HG03575 (cell line): ENCODE results near the gene MEX3D.
"Not testable (repeated sequence)": the region's sequence is repeated elsewhere in the genome, so short reads cannot be mapped to it uniquely, and the experiment has no call there.

Source experiments
- ATAC-seq: cut with Tn5 transposase; IDR thresholded peaks from one replicate; pipeline ENCODE4 v1.9.1; 2021; ENCODE audit not compliant: unreplicated experiment, insufficient number of reproducible peaks, low FRiP score; ENCODE audit errors: extremely low read depth

The MEX3D gene

DNA sequence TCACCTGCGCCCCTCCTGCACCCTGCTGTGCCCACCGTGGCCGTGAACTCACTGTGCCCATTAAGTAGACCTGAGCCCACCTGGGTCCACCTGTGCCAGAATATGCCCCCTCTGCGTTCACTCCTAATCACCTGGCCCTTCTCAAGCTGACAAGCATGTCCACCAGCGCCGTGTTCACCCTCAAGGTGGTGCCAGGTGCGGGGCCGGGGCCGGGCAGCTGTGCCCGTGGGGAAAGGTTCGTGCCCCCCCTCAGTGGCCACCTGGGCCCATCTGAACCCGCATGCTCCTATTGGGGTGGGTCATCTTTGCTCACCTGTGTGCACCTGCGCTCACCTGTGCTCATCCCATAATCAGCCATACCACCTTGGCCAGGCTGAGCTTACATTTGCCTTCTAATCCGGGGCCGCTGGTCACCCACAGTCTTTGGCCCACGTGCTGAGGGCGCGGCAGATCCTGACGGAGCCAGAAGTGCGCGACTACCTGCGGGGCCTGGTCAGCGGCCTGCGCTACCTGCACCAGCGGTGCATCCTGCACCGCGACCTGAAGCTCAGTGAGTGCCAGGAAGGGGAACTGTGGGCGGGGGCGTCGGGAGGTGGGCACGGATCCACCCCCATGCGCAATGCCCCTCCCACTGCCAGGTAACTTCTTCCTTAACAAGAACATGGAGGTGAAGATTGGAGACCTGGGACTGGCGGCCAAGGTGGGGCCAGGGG is 41.9 kb downstream of the MEX3D start:
- ATAC-seq = no peak

DNA sequence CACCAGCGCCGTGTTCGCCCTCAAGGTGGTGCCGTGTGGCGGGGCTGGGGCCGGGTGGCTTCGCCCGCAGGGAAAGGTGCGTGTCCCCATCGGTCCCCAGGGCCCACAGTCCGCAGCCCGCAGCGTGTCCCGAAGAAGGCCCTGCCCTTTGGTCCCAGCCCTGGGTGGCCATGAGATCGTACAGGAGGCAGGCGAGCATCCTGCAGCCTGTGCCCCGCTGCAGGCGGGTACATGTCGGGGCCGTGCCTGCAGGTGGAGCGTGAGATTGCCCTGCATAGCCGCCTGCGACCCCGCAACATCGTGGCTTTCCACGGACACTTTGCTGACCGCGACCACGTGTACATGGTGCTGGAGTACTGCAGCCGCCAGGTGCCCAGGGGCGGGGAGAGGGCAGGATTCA is 42.8 kb downstream of the MEX3D start:
- no peak for ATAC-seq

DNA sequence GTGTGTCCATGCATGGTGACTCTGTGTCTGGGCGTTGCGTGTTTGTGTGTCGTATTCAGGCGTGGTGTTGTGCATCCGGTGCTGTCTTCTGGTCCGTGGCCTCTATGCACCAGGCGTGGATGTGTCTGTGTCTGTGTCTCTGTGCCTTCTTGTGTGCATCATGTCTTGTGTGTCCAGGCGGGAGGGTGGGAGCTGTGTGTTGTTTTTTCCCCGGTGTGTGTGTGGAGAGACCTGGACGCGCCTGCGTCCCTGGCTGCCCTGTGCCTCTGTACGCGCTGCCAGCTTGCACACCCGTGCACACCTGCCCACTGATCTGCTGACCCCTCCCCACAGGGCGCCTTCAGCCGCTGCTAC is 43.2 kb downstream of the MEX3D start:
- no peak for ATAC-seq

DNA sequence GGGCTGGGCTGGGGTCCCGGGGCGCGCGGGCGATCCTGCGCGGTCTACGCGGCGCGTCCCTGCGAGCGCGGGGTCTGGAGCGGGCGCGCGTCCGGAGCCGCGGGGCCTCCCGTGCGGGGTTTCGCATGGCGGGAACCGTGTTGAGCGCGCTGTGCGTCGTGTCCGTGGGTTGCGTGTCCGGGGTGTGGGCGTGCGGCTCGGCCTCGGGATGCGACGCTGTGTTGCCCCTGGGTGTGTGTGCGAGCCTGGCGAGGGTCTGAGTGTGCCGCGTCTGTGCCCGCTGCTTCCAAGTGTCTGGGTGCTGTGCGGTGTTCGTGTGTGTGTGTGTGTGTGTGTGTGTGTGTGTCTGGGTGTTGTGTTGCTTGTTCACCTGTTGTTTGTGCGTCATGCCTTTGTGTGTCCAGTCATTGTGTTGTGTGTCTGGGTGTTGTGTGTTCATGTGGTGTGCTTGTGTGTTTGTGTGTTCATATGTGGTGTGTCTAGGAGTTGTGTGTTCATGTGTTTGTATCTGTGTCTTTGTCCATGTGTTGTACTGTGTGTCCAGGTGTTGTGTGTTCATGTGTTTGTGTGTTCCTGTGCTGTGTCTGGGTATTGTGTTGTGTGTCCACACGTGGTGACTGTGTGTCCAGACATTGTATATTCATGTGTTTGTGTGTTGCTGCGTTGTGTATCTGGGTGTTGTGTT is 43.7 kb downstream of the MEX3D start:
- ATAC-seq = no peak

DNA sequence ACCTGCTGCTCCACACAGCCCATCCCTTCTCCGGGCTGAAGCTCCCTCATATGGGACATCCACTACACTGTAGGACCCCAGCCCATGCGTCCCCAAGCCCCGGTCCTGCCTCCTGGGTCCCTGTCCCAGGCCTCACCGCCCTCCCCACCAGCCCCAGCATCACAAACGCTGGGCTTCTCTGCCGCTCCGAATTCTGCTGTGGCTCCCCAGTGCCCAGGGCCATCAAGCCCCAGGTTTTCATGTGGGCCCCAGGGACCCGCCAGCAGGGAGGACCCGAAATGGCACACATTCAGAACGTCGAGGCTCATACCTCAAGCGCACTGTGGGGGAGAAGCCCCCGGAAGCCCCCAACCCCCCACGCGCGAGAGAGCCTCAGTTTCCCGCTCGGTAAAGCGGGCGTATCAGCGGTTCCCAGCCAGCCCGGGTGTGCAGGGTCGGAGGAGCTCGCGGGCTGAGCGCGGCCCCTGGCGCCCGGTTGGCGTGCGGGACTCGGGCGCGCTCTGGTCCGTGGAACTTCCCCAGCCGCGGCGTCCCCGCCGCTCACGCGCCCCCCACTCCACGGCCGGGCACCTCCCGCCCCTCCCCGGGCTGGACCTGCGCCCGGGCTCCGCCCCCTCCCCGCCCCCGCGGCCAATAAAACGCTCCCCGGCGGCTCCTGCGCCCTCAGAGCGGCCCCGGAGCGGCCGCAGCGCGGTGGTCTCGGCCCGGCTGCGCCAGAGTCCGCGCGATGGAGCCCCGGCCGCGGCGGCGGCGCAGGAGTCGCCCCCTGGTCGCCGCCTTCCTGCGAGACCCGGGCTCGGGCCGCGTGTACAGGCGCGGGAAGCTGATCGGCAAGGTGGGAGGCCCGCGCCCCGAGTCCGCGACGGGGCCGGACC is 44.5 kb downstream of the MEX3D start, which contains the start of gene PLK5:
PLK5 (plus strand) TSS at position 666 of the 875 bp plus-strand sequence. CDS start 2,920 bp downstream, outside the sequence.
- ATAC-seq = no peak

DNA sequence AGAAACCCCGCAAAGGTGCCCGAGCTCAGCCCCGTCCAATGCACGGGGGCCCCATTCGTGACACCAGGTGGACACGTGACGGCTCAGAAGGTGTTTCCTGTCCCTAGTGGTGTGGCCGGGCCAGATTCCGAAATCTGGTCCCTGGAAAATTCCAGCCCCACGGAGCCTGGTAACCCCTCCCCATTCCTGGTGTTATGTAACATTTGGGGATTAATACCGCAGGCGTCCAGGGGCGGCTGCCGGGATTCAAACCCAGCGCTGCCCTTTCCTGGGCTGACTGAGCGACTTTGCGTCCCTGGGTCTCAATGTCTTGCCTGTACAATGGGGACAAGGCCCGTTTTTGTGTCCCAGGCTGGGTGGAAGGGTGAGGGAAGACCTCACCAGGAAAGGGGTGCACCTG is 45.3 kb downstream of the MEX3D start:
- ATAC-seq = no peak

DNA sequence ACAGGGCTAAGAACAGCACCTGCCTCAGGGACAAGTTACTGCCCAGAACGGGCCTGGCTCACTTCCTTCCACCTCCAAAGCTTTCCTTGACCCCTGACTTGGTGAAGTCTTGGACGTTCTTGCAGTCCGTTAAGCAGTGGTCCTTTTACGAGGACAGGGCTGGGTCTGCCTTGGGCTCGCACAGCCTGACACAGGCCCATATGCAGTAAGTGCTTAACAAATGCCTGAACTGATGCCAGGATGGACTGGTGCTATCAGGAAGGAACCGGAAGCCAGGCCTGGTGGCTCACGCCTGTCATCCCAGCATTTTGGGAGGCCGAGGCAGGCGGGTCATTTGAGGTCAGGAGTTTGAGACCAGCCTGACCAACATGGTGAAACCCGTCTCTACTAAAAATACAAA is 46.1 kb downstream of the MEX3D start:
- no peak for ATAC-seq

DNA sequence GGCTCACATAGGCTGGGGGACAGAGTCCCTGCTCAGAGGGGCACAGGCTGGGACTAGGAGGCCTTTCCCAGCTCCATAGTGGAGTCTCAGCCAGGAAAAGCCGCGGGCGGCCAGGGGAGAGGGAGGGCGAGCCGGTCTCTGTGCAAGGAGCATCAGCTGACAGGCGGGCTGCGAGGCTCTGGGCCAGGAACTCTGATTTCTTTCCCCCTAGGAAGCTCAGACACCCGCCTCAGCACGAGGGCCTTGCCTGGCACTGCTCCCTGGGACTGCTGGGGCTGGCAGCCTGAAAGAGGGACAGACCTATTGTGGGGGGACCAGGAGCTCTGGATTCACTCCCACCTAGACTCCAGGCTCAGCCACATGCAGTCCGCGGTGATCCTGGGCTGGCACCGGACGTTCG is 46.5 kb downstream of the MEX3D start:
- no peak for ATAC-seq

DNA sequence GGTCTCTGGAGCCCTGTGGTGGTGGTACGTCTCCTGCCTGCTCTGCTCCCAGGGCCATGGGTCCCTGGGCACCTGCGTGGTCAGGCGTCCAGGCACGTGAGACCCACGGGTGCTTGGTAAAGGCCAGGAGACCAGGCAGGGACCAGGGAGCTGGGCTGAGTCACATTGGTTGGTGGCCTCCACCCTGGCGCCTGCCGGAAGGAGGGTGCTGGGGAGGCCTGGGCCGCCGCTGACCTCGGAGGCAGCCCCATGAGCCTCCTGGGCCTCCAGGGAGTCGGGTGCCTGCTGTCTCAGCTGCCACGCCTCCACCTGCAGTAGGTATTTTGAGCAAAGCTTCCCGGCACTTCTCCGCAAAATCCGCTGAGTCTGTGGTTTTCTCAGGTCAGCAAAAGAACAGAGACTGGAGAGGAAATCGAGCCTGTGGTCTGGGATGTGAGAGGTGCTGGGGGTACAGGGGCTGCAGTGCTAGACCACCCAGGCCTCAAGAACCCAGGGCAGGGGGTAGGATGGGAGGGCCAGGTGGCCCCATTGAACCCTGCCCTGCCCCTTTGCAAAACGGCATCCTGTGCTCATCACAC is 47.8 kb downstream of the MEX3D start:
- ATAC-seq = no peak

DNA sequence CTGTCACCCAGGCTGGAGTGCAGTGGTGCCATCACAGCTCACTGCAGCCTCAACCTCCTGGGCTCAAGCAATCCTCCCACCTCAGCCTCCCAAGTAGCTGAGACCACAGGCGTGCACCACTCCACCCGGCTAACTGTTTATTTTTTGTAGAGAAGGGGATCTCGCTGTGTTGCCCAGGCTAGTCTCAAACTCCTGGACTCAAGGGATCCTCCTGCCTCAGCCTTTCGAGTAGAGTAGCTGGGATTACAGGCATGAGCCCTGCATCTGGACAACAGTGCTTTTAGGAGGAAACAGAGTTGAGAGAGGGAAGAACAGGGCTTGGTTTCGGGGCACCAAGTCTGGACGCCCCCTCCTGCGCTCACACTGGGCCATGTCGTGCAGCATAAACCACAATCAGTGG is 48.3 kb downstream of the MEX3D start:
- ATAC-seq = not testable (repeated sequence)

DNA sequence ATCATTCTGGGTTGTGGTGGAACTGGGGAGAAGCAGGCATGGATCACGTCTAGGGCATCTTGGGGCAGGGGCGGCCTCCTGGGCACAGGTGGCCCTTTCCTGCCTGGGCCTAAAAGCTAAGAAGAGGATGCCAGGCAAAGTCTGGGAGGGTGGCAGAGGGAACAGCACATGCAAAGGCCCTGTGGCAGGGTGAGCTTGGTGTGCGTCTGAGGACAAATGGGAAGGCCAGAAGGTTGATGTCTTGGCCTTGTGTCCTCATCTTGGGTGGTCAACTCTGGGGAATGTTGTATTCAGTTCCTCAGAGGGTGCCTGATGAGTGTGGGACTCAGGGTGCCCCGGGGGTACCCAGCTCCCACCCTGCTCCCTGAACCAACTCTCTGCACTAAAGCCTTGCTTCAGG is 49.7 kb downstream of the MEX3D start:
- no peak for ATAC-seq

DNA sequence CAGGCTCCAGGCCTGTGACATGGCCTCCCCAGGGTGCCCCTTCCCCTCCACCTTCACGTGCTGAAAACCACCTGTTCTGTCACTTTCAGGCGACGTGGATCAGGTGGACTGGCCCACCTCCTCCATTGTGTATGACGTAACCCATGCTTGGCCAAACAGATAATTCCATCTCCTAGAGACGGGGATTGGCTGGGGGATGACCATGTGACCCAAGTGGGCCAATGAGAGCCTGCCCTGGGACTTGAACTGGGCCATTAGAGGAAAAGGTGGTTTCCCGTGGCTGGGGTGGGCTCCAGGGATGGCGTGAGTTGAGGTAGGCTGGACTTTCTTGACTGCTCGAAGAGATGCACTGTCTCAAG is 51.8 kb downstream of the MEX3D start:
- no peak for ATAC-seq

DNA sequence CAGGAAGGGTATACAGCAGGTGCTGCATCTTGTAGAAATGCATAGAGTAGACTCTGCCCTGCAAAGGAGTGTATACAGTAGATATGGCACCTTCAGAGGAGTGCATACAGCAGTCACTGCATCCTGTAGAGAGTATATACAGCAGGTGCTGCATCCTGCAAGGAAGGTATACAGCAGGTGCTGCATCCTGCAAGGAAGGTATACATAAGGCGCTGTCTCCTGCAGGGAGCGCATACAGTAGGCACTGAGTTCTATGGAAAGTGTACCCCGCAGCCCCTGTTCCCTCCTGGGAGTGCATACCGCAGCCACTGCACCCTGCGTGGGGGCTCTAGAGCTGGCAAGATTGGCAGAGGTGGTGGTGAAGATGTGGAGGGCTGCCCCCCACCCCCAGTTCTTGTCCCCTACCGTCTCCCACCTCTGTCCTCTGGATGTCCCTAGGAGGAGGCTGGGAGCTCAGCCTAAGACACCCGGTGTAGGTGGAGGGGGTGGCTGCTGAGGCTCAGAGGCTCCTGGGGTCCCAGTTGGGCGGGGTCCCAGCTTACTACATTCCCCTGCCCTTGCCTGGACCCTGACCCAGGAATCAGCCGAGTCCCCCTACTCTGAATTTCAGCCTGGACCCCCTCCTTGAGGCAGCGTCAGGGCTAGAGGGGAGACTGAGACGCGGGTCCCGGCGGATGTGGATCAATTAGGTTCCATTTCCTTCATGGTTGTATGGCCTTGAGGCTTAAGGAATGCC is 53.0 kb downstream of the MEX3D start:
- no peak for ATAC-seq

DNA sequence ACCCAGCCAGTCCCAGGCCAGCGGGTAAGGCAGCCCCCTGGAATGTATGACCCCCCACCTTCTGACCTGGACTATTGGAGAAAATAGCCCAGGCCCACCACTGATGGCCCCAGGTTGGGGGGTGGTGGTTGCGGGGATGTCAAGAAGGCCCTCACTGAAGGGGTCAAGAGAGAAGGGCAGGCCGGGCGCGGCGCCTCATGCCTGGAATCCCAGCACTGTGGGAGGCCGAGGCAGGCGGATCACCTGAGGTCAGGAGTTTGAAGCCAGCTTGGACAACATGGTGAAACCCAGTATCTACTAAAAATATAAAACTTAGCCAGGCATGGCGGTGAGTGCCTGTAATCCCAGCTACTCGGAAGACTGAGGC is 53.8 kb downstream of the MEX3D start:
- no peak for ATAC-seq

DNA sequence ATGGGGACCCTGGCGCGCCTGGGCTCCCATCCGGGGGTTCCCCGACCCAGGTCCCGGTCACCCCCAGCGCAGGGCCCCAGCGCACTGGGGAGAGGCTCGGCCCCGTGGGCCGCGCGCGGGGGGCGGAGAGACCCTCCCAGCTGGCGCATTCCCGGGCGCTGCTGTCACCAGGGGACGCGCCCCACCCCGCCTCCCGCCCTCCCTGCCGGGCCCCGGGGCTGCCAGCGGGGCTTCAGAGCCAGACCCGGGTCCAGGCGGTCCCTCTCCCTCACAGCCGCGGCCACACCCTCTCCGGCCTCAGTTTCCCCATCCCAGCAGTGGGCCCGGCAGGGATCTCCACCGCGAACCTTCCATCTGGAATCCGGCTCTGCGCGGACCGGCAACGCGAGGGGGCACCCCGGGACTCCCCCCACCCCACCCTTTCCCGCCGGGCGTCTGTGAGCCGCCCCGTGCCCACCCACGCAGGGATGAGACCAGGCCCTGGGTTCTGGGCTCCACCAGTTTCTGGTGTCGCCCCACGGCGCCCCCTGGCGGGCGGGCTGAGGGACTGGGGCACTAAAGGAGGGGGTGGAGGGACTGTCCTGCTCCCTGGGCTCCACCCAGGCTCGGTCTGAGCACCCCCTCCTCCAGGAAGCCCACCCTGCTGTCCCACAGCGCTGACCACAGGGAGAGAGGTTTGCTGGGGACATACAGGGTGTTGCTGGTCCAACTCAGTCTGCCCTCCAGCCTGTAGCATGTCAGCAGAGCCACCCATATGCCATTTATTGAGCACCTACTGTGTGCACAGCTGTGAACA is 54.4 kb downstream of the MEX3D start:
- no peak for ATAC-seq

DNA sequence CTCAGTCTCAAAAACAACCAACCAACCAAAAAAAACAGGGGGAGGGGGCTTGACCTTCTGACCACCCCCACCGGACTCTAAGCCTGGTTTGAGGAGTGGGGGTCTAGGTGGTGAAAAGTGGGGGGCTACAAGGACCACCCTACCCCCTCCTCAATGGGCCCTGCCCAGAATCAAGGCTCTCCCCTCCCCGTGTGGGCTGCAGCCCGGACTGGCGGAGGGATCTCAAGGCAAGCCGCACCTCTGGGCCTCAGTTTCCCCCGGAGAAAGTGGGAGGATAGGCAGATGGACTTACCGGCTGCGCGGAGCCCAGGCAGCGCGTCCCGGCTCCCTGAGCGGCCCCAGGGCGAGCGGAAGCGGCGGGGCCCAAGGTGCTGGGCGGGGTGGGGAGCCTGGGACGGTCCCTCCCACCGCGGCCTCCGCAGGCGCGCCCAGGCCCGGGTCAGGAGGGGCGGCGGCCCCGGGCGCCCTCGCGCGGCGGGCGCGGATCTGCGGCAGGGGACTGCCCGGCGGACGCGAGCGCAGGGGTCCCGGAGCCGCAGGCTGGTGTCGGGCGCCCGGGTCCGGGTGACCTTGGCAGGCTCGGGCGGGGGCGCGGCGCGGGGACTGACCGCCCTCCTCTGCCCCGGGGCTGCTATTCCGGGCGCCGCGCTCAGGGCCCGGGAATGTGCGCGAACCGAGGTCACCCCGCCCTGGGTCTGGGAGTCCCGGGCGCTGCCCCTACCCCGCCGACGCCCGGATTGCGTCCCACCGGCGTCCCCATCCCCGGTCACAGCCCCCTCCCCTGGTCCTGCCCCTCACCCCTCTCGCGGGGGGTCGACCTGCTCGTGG is 55.2 kb downstream of the MEX3D start, which contains the start of gene ADAMTSL5:
ADAMTSL5 (minus strand) TSS at position 349 of the 828 bp plus-strand sequence. CDS start 2,076 bp downstream, outside the sequence.
- no peak for ATAC-seq
